MM.1S (cell line): ENCODE results near the gene PDGFD.

Experiments used
- DNase-seq: peaks from one replicate; pipeline ENCODE4 v3.0.0-alpha.2; 2015
- H2AFZ ChIP-seq: fragments of 300-600 bp; sonication (generic); 2 replicates; pipeline ENCODE4 v1.6.0; 2016; ENCODE audit warnings: antibody characterized with exemption, low read length
- H3F3A ChIP-seq: fragments of 300-600 bp; sonication (generic); 2 replicates; pipeline ENCODE4 v1.6.1; 2016; ENCODE audit warnings: mild to moderate bottlenecking, antibody characterized with exemption, low read length, moderate library complexity, mixed read lengths; ENCODE audit not compliant: insufficient read depth
- H3K27ac ChIP-seq: fragments of 300-600 bp; sonication (generic); 2 replicates; pipeline ENCODE4 v1.5.1; 2016; ENCODE audit warnings: mild to moderate bottlenecking, low read length
- H3K27me3 ChIP-seq: fragments of 300-600 bp; sonication (generic); replicated peaks from 2 replicates; pipeline ENCODE4 v1.6.0; 2016; ENCODE audit warnings: low read length; ENCODE audit not compliant: insufficient read depth
- H3K36me3 ChIP-seq: fragments of 300-600 bp; sonication (generic); replicated peaks from 2 replicates; pipeline ENCODE4 v1.6.1; 2016; ENCODE audit warnings: mild to moderate bottlenecking, low read length, mixed read lengths; ENCODE audit not compliant: insufficient read depth
- H3K4me1 ChIP-seq: fragments of 300-600 bp; sonication (generic); 2 replicates; pipeline ENCODE4 v1.6.1; 2016; ENCODE audit warnings: low read length, mixed read lengths
- H3K4me2 ChIP-seq: fragments of 300-600 bp; sonication (generic); 2 replicates; pipeline ENCODE4 v1.6.0; 2016; ENCODE audit warnings: low read depth, low read length
- H3K4me3 ChIP-seq: fragments of 300-600 bp; sonication (generic); 2 replicates; pipeline ENCODE4 v1.5.1; 2016; ENCODE audit warnings: low read length, mixed read lengths
- H3K79me2 ChIP-seq: fragments of 300-600 bp; sonication (generic); 2 replicates; pipeline ENCODE4 v1.6.1; 2016; ENCODE audit warnings: mixed run types, low read length, mixed read lengths
- H3K9ac ChIP-seq: fragments of 300-600 bp; sonication (generic); 2 replicates; pipeline ENCODE4 v1.6.1; 2016; ENCODE audit warnings: low read length, mixed read lengths
- H3K9me2 ChIP-seq: fragments of 300-600 bp; sonication (generic); replicated peaks from 2 replicates; pipeline ENCODE4 v1.6.1; 2016; ENCODE audit warnings: mild to moderate bottlenecking, low read length, mixed read lengths; ENCODE audit not compliant: insufficient read depth
- H3K9me3 ChIP-seq: fragments of 300-600 bp; sonication (generic); replicated peaks from 2 replicates; pipeline ENCODE4 v1.6.1; 2016; ENCODE audit warnings: mild to moderate bottlenecking, low read length, mixed read lengths; ENCODE audit not compliant: insufficient read depth
- H4K20me1 ChIP-seq: fragments of 300-600 bp; sonication (generic); 2 replicates; pipeline ENCODE4 v1.6.1; 2016; ENCODE audit warnings: mild to moderate bottlenecking, low read length, moderate library complexity, mixed read lengths; ENCODE audit not compliant: insufficient read depth
- EZH2 ChIP-seq: fragments of 300-600 bp; sonication (generic); optimal IDR thresholded peaks from 2 replicates; pipeline ENCODE3; 2017; ENCODE audit warnings: low read depth, mild to moderate bottlenecking, antibody characterized with exemption, low read length, mixed read lengths
- EZH2phosphoT487 ChIP-seq: fragments of 300-600 bp; sonication (generic); IDR thresholded peaks from 2 replicates; pipeline ENCODE4 v1.6.1; 2018; ENCODE audit warnings: antibody characterized with exemption, low read length
- TF ChIP-seq, protein P1 (sequence below): fragments of 300-600 bp; sonication (generic); IDR thresholded peaks from 2 replicates; pipeline ENCODE4 v1.5.1; 2016; ENCODE audit warnings: antibody characterized with exemption, low read length, mixed read lengths

PDGFD gene

GRCh38 chr11:103871923-103872551, 291.9 kb downstream of the PDGFD start:
- TF ChIP-seq EZH2 (no peak), EZH2phosphoT487 (no peak)
- TF ChIP-seq, protein P1, sequence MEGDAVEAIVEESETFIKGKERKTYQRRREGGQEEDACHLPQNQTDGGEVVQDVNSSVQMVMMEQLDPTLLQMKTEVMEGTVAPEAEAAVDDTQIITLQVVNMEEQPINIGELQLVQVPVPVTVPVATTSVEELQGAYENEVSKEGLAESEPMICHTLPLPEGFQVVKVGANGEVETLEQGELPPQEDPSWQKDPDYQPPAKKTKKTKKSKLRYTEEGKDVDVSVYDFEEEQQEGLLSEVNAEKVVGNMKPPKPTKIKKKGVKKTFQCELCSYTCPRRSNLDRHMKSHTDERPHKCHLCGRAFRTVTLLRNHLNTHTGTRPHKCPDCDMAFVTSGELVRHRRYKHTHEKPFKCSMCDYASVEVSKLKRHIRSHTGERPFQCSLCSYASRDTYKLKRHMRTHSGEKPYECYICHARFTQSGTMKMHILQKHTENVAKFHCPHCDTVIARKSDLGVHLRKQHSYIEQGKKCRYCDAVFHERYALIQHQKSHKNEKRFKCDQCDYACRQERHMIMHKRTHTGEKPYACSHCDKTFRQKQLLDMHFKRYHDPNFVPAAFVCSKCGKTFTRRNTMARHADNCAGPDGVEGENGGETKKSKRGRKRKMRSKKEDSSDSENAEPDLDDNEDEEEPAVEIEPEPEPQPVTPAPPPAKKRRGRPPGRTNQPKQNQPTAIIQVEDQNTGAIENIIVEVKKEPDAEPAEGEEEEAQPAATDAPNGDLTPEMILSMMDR = no peak
- Histone ChIP-seq H3K79me2 (no peaks in the 10 kb centered on the region), H3K36me3 (no peaks in the 10 kb centered on the region), H3K27me3 (no peaks in the 10 kb centered on the region), H3K27ac (no peak overlapping the region), H3K4me2 (no peak overlapping the region), H3K9me2 (no peaks in the 10 kb centered on the region), H3K4me3 (no peak overlapping the region), H3F3A (no peaks in the 10 kb centered on the region), H2AFZ (no peak overlapping the region), H3K4me1 (peaks cover 14% of the 10 kb centered on the region), H4K20me1 (no peaks in the 10 kb centered on the region), H3K9ac (no peak overlapping the region), H3K9me3 (no peaks in the 10 kb centered on the region)
- DNase-seq = no peak

DNA sequence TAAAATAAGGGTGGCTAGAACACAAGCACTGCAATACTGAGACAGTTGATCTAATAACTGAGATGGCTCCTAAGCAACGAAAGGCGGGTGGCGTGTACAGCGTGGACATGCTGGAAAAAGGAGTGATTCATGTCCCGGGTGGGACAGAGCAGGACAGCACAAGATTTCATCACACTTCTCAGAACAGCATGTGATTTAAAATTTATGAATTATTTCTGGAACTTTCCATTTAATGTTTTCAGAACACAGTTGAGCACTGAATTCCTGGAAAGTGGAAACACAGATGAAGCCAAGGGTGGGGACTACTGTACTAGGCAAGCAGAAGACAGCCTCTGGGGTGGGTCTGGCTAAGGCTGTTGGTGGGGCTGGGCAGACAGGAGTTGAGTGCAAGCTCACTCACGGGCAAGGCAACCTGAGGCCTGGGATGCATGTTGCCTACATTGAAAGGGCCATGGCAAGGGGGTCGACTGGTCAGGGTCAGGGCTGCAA, 293.1 kb downstream of the PDGFD start:
- DNase-seq = no peak
- Histone ChIP-seq H3K9me3 (no peaks in the 10 kb centered on the region), H3K36me3 (no peaks in the 10 kb centered on the region), H3K4me2 (no peak overlapping the region), H3K4me1 (peaks cover 7% of the 10 kb centered on the region; the same call in 1 of the 2 replicates), H3F3A (no peaks in the 10 kb centered on the region), H2AFZ (no peak overlapping the region), H3K27ac (no peak overlapping the region), H3K9ac (no peak overlapping the region), H3K27me3 (no peaks in the 10 kb centered on the region), H3K79me2 (no peaks in the 10 kb centered on the region), H4K20me1 (no peaks in the 10 kb centered on the region), H3K9me2 (no peaks in the 10 kb centered on the region), H3K4me3 (no peak overlapping the region)
- TF ChIP-seq, protein P1 = no peak
- no peak for TF ChIP-seq EZH2
- no peak for TF ChIP-seq EZH2phosphoT487

DNA sequence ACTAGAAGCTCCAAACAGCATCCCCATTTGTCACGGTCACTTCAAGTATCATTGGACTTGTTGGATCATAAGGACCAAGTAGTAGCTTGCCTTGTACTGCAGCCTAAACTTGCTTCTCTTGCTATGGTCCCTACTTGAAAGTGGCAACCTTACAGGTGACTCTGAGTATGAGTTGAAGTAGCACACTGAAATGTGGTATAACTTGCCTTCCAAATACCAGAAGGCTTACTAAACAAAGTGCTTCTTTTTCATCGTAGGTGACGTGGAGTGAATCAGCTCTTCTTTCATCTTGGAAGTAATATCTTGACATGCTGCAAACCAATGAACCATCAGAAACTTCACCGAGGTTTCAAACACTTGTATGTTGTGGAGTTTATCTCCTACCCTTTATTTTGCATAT, 296.5 kb downstream of the PDGFD start:
- no peaks in the 10 kb centered on the region for H3K9me2 ChIP-seq
- DNase-seq = no peak
- no peak overlapping the region for H3K27ac ChIP-seq
- no peaks in the 10 kb centered on the region for H3K9me3 ChIP-seq
- H3K9ac ChIP-seq = no peak overlapping the region
- no peaks in the 10 kb centered on the region for H3F3A ChIP-seq
- no peaks in the 10 kb centered on the region for H3K79me2 ChIP-seq
- no peak for TF ChIP-seq EZH2phosphoT487
- TF ChIP-seq, protein P1 = no peak
- H2AFZ ChIP-seq = no peak overlapping the region
- no peaks in the 10 kb centered on the region for H4K20me1 ChIP-seq
- H3K4me1 ChIP-seq = 0 out of 2 replicates have a peak, but pooled peaks cover 3% of the 10 kb centered on the region
- H3K36me3 ChIP-seq = no peaks in the 10 kb centered on the region
- no peak overlapping the region for H3K4me3 ChIP-seq
- no peaks in the 10 kb centered on the region for H3K27me3 ChIP-seq
- H3K4me2 ChIP-seq = no peak overlapping the region
